HEK293T (cell line): Measurements from ENCODE around the gene ADGRG1.

Experiments
- BHLHE40 ChIP-seq: fragments of 450-650 bp; IDR thresholded peaks from 2 replicates; pipeline ENCODE4 v1.6.1; 2016; ENCODE audit warnings: mild to moderate bottlenecking, moderate library complexity, borderline replicate concordance
- FOXA1 ChIP-seq: fragments of 450-650 bp; IDR thresholded peaks from 2 replicates; pipeline ENCODE4 v1.6.1; 2016; ENCODE audit warnings: mild to moderate bottlenecking
- FOXM1 ChIP-seq: fragments of 450-650 bp; IDR thresholded peaks from 2 replicates; pipeline ENCODE4 v1.6.1; 2017; ENCODE audit warnings: mild to moderate bottlenecking, borderline replicate concordance
- HDGF ChIP-seq: fragments of 450-650 bp; IDR thresholded peaks from 2 replicates; pipeline ENCODE4 v1.6.1; 2017; ENCODE audit warnings: antibody characterized with exemption, borderline replicate concordance
- L3MBTL2 ChIP-seq: fragments of 450-650 bp; conservative IDR thresholded peaks from 2 replicates; pipeline ENCODE4 v1.6.1; 2016; ENCODE audit warnings: mild to moderate bottlenecking
- LEF1 ChIP-seq: fragments of 450-650 bp; IDR thresholded peaks from 2 replicates; pipeline ENCODE4 v1.6.1; 2017; ENCODE audit warnings: mild to moderate bottlenecking, borderline replicate concordance
- NFRKB ChIP-seq: fragments of 450-650 bp; IDR thresholded peaks from 2 replicates; pipeline ENCODE4 v1.6.1; 2016; ENCODE audit warnings: mild to moderate bottlenecking, moderate library complexity
- SP1 ChIP-seq: fragments of 450-650 bp; IDR thresholded peaks from 2 replicates; pipeline ENCODE4 v1.6.1; 2017
- SUZ12 ChIP-seq: fragments of 450-650 bp; IDR thresholded peaks from 2 replicates; pipeline ENCODE4 v1.6.1; 2016; ENCODE audit warnings: mild to moderate bottlenecking
- TARDBP ChIP-seq: fragments of 450-650 bp; IDR thresholded peaks from 2 replicates; pipeline ENCODE4 v1.6.1; 2016
- ZNF384 ChIP-seq: fragments of 450-650 bp; IDR thresholded peaks from 2 replicates; pipeline ENCODE4 v1.6.1; 2016

DNA sequence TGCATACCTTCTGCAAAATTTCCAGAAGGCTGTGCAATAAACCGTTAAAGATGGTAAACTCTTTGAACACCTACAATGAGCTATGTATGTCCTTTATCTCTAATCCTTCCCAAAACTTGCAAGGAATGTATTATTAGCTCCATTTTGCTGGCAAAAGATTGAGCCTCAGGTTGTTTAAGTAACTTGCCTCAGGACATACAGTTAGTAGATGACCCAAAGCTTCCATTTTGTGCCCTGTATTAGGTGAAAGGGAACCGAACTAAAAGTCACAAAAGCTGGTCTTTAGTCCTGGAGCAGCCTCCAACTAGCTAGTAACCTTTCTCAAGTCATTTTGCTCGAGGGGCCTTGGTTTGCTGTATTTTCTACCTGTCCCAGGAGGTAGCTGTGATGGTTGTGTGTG, 44.0 kb downstream of the ADGRG1 start:
- TF ChIP-seq SUZ12 = no peak
- no peak for TF ChIP-seq FOXM1
- no peak for TF ChIP-seq L3MBTL2
- TF ChIP-seq TARDBP = no peak
- no peak for TF ChIP-seq ZNF384
- no peak for TF ChIP-seq SP1
- TF ChIP-seq FOXA1 = no peak
- TF ChIP-seq NFRKB = no peak
- no peak for TF ChIP-seq BHLHE40
- TF ChIP-seq LEF1 = no peak
- TF ChIP-seq HDGF = no peak
